GM19468 (cell line): Measurements from ENCODE around the gene INSR.

Experiments
- ATAC-seq: cut with Tn5 transposase; IDR thresholded peaks from one replicate; pipeline ENCODE4 v1.9.1; 2021; ENCODE audit warnings: mild to moderate bottlenecking, moderate library complexity, moderate number of reproducible peaks; ENCODE audit not compliant: unreplicated experiment; ENCODE audit errors: extremely low read depth

INSR gene

DNA sequence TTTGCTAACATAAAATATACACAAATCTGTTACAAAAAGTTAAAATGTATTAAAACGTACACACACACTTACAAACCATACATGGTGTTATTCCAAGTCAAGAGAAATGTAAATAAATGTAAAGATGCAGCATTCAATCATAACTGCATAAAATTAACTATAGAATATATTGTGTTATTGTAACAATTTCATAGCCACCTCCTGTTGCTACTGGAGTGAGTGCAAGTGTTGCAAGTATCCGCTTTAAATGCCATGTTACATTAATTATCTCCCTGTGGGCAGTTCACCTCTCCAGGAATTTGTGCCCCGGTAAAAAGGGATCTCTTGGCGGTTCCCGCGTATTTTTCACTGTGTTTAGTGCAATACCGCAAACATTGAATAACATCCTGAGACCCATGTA, 3.5 kb upstream of the INSR start:
- no peak for ATAC-seq

DNA sequence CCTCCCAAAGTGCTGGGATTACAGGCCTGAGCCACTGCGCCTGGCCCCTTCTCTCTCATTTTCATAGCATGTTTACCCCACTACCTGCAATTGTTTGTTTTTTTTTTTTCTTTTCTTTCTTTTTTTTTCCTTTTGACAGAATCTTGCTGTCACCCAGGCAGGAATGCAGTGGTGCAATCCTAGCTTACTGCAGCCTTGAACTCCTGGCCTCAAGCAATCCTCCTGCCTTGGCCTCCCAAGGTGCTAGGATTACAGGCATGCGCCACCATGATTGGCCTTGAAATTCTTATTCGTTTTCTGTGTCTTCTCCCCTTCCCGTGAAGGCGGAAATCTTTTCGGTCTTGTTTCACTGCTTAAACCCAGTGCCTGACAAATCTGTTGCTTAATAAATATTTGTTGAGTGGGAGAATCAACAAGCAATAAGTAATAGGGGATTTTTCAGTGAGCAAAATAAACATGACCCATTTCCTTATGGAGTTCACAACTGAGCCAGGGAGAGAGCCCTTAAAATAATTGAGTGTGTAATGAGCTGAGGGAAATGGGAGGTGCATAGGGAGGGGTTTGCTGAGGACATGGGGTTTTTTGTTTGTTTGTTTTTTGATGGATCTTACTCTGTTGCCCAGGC, 1.8 kb upstream of the INSR start:
- ATAC-seq, result no peak

DNA sequence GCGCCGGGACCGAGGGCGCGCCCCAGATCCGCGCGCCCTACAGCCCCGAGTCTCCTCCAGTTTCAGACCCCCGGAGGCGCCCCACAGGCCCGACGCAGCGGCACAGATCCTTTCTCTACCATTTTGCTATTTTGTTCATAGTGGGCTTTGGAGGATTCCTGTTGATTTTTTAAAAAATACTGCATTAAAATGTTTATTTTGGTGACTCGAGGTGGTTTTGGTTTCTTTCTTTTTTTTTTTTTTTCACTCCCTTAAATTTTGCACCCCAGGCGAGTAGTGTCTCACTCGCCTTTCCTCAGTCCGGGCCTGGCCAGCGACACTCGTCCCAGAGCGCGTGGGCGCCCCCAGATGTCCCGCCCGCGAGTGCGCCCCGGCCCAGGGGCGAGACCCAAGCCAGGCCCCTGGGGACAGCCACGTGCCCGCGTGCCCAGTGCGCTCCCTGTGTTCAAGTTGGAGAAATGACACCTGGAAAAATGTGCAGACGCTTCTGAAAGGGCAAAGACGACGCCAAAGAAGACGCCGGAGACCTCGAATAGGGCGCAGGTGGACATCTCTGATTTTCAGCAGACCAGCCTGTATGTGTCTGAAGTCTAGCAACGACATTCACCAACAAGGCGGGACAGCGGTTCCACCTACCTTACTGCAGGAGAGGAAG, 471 bp upstream of the INSR start:
- no peak for ATAC-seq

DNA sequence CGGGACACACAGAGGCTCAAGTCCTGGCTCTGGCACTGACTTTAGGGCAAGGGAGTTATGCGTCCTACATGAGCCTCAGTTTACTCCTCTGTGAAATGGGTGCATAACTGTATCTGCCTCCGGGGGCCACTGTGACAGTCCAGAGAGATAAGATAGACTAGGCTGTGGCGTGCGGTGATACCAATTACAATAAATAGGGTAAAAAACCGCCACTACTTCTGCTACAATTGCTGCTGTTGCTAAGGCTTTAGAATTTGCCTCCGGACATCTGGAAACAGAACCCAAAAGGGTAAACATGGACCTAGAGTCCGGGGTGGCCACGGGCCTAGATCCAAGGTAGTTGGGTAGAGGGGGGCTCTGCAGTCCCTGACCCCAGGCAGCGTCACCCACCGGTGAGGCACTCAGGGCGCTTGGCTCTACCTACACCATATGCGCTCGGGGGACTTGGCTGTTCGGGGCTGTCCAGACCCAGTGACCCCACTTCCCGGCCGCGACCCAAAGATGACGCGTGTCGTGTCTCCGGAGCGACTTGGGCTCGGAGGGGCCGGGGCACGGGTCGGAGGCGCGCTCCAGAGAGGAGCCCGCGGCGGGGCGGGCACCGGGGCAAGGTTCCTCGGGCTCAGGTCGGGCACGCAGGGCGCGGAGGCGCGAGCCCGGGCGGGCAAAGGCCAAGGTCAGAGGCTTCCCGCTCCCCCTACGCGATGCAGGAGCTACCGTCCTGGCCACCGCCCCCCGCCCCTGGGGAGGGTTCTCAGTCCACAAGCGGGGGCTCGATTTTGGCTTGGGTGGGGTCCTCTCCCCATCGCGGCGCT, 1.1 kb downstream of the INSR start:
- no peak for ATAC-seq

- ATAC-seq, result no peak
Observed at GRCh38 chr19:7292352-7292949, 1.8 kb downstream of the INSR start.

GRCh38 chr19:7288977-7289376, 5.2 kb downstream of the INSR start:
- ATAC-seq, result no peak

GRCh38 chr19:7288131-7288530, 6.1 kb downstream of the INSR start:
- ATAC-seq, result no peak

GRCh38 chr19:7287722-7288121, 6.5 kb downstream of the INSR start:
- no peak for ATAC-seq

DNA sequence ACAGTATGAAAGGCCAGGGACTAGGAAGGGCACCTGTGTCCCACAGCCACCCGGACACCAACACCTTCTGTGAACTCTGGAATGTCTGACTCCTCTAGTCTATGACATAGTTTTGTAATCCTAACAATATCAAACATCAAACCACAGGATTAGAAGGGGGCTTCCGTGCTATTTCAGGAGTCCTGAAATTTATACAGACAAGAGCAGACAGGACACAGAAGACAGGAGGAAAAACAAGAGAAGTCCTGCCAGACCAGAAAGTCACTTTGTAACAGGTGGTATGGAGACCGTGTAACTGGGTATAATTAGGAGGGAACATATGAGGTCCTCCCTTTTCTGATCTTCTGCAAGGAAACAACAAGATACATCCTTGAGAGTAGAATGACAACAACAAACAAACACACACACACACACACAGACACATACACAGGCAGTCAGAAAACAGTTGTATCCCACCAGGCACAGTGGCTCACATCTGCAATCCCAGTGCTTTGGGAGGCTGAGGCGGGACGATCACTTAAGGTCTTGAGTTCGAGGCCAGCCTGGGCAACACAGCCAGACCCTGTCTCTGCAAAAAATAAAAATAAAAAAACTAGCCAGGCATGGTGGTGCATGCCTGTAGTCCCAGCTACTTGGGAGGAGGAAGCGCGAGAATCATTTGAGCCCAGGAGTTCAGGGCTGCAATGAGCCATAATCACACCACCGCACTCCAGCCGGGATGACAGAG, 13.1 kb downstream of the INSR start:
- no peak for ATAC-seq

DNA sequence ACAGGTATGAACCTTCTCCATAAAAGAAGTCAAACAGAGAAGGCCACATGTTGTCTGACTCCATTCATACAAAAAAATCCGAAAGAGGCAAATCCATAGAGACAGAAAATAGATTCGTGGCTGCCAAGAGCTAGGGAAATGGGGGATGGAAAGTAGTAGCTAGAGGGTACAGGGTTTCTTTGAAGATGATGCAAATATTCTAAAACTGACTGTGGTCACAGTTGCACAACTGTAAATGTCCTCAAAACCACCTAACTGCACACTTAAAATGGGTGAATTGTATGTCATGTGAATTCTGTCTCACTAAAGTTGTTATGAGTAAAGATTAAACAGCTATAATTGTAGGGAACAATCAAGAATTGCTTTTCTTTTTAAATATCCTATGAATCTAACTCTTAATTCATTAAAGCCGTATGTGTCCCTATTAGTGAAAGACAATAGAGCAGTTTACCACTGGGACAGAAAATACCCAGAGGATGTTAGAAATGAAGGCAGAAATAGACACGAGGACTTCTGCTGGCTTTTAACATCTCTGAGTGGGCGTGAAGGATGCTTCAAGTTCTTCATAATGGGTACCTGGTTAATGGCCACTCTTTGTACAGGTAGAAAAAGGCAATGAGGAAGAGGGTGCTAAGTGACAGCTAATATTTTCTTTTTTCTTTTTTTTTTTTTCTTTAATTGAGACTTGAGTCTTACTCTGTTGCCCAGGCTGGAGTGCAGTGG, 21.2 kb downstream of the INSR start:
- ATAC-seq, result no peak

DNA sequence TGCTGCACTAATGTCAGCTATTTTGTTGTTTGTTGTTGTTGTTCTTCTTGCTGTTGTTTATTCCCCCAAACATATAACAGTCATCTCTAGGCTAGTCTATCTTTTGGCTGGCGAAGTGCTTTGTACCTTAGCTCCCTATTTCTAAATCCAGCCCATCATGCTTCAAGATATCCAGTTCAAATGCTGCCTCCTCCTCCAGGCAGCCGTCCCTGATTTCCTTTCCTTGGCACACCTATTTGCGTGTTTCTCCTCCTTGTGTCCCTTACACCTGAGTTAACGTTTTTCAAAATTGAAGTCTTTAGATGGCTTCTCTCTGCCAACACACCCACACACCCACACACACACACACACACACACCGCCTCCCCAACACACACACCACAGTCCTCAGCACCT, 25.5 kb downstream of the INSR start:
- no peak for ATAC-seq

DNA sequence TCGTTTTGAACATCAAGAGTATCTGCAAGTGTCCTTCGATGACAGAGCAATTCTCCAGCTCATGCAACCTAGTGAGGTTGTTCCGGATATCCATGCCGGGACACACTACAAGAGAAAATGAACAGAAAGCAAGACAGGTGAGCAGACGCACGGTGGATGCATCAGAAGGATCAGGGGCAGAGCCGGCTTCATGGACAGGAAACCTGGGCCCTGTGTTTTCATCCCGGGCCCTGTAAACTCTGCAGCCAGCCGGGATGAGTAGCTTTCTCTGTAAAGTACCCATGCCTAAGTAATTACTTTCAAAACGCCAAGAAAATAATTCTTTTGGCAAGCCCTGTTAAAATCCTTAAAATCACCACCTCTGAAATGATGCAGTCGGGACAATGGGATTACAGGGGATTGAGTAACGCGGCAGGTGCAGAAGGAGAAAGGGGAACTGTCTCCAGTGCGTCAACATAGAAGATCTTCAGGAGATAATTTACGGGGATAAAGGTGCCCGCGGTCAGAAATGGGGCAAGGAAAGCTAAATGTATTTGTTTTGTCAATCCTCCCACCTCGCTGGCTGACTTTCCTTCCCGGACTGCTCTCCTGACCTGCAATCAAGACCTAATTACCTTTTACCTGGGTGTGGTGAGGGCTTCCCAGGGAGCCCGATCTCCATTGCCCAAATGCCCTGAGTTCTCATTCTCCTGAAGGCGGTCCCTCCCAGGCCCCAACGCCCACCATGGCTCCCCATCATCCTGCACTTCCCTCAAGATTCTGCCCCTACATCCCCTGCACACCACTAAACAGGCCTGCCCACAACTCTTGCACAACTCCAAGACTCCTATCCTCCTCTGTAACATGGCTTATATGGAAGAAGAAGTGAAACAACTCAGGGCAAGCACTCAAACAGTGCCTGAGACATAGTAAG, 26.2 kb downstream of the INSR start:
- ATAC-seq, result no peak

GRCh38 chr19:7266832-7267231, 27.4 kb downstream of the INSR start:
- no peak for ATAC-seq

DNA sequence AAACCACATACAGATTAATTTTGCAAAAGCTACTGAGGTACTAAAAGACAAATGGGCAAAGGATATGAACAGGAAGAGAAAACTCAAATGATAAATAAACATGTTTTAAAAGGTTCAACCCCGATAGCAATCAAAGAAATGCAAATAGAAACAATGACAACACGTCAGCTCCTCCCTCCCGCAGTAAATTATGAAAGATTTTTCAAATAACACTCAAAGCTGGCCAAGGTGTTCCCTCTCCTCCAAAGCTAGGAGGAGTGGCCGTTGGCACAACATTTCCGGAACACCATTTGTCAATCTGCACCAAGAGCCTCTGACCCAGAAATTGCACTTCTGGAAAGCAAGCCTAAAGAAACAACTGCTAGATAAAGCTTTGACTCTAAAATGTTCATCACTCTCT, 28.3 kb downstream of the INSR start:
- ATAC-seq, result no peak

GRCh38 chr19:7264858-7265257, 29.4 kb downstream of the INSR start:
- no peak for ATAC-seq

DNA sequence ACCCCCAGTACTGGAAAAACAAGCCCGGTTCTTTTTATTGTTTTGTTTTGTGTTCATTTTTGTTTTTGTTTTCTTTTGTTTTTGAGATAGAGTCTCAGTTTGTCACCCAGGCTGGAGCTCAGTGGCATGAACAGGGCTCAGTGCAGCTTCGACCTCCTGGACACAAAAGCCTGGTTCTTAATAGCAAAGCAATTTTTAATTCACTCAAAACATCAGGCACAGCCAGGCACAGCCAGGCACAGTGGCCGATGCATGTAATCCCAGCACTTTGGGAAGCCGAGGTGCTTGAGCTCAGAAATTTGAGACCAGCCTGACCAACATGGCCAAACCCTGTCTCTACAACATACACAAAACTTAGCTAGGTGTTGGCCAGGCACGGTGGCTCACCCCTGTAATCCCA, 30.7 kb downstream of the INSR start:
- no peak for ATAC-seq

DNA sequence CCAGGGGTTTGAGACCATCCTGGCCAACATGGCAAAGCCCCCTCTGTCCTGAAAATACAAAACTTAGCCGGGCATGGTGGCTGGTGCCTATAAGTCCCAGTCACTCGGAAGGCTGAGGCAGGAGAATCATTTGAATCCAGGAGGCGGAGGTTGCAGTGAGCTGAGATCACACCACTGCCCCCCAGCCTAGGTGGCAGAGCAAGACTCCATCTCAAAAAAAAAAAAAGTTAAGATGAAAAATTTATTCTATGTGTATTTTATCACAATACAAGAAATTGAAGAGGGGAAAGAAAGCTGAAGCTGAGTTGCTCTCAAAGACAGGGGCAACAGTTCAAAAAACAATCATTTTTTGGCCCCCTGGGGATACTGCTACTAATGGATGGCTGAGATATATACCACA, 31.1 kb downstream of the INSR start:
- no peak for ATAC-seq

- ATAC-seq, result no peak
Observed at GRCh38 chr19:7262470-7262869, 31.7 kb downstream of the INSR start.

- no peak for ATAC-seq
Observed at GRCh38 chr19:7260161-7260560, 34.1 kb downstream of the INSR start.
